NCI-H1417 treated with DMSO at 0.1 percent for 48 hours (cell line): ENCODE results near the gene C2orf72.
"Not testable (repeated sequence)": the region's sequence is repeated elsewhere in the genome, so short reads cannot be mapped to it uniquely, and the experiment has no call there.

Experiments used
- DNase-seq: peaks from one replicate; lab custom pipeline; 2025; lab: John Stamatoyannopoulos, UW

Gene C2orf72

GRCh38 chr2:231015478-231015877, 21.8 kb upstream of the C2orf72 start:
- DNase-seq = no peak

DNA sequence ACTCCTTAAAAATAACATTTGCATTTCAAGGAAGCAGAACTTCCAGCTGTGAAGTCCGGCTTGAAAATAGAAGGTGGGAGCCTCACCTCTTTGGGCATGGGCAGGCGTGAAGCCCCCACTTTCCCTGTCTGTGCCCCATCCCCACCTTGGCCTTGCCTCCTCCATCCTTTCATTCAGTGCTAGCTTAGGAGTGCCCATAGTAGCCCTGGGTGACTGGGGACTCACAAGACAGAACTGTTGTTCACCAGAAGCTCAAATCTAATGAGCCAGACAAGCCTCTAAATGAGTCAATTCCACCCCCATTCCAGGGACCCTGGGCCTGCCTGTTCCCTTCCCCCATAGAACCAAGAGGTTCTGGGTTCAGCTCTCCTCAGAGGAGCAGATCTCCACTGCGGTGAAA, 21.4 kb upstream of the C2orf72 start:
- no peak for DNase-seq

DNA sequence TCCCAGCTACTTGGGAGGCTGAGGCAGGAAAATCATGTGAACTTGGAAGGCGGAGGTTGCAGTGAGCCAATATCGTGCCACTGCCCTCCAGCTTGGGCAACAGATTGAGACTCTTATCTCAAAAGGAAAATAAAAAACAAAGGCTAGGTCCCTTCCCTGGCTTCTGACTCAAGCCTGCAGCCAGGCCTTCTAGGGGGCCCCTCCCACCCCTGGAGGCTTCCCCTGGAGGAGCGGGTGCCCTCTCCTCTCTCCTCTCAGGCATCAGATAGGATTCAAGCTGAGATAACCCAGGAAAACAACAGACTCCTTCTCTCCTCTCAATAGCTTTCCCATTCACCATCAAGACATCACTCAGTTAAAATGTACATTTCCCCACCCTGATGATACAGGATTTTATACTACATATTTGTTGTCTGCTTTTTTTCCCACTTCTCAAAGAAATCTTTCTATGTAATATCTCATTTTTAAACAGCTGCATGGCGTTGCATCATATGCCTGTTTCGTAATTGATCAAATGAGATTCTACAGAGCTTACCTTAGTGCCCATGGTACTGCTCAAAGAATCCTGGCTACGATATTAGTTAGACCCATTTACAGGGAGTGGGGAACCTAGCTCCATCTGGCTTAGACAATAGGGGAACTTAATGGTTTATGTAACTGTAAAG, 20.6 kb upstream of the C2orf72 start:
- no peak for DNase-seq

GRCh38 chr2:231017231-231017598, 20.1 kb upstream of the C2orf72 start:
- DNase-seq = no peak

DNA sequence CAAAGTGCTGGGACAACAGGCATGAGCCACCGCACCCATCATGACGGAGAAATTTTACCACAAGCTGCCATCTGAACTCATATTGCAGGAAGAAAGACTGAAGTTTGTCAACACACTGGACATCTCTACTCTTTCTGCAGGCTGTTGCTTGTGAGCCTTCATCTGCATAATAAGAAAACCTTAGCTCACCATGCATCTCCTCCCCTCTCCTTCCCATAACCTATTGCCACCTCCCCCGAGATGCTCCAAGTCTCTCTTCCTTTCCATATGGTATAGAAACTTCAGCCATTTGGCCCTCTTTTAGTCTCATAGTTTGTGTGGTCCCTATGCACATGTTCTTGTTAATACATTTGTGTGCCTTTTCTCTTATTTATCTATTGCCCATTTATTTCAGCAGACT, 19.1 kb upstream of the C2orf72 start:
- DNase-seq = no peak

DNA sequence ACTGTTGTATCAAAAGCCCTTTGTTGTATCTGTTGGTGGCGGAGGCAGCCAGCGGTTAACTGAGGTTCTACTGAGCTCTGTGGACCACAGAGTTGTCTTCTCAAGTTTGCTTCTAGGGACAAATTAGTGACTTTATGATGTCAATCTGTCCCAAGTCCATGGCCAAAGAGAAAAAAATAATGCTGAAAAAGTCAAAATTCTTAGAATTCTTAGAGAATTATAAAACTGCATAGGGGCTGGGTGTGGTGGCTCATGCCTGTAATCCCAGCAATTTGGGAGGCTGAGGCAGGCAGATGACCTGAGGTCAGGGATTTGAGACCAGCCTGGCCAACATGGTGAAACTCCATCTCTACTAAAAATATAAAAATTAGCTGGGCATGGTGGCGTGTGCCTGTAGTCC, 12.3 kb upstream of the C2orf72 start:
- DNase-seq = not testable (repeated sequence)

DNA sequence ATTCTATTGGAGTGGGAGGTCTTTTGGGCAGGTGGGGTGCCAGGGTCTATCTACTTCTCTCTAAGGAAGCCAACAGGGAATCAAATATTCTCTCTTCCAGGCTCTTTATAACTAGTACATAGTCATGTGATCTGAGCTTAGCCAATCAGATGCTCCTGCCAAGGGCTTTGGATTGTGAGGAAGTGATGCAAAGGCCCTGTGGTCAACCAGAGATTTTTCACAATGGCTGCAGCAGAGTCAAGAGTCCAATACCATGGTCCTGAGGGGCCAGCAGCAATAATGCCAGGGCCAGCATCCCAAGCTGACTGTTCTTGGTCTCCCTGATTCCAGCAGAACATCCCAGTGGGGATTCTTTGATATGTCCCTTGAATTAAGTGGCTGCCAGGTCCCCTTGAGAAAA, 8.4 kb upstream of the C2orf72 start:
- DNase-seq = no peak

DNA sequence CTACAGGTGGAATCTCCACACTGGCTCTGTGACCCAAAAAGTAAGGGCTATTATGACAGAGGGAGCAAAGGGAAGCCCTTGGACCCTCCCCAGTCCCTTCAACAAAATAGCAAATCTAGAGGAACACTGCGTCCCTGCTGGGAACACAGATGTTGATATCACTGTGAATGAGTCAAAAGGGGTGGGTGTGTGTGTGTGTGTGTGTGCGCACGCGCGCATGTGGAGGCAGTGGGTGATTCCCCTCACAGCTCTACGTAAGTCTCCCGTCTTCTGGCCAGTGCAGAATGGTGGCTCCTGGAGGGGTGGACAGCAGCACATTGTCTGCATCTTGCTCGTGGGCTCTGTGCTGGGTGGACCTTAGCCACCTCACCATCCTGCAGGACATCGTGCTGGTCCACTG, 7.8 kb upstream of the C2orf72 start:
- DNase-seq = no peak

- DNase-seq = no peak
These were observed 6.6 kb upstream of the C2orf72 start for GRCh38 chr2:231030725-231031124.

DNA sequence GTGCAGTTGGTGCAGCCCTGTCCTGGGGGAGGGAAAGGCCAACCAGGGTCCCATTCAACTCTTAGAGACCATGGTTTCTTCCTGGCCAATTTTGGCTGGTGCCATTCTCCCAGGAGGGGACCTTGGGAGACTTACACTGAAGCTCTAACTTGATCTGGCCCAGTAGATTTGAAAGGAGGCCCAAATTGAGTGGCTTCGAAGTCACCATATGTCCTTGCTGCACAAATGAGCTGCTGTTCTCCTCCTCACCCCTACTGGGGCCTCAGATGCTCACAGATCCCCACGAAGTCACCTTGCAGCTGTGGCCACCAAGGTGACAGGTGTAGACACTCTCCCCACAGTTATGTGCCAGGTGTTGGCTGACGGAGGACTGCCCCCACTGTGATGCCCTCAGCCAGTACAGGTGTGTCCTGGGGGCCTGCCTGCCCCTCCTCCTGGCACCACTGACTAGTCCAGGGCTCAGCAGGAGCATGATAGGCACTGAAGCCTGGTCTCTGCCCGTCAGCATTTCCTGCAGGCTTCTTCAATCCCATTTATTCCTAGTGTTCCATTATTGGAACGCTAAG, 4.7 kb upstream of the C2orf72 start:
- DNase-seq = no peak

- DNase-seq = no peak
These were observed 3.9 kb upstream of the C2orf72 start for GRCh38 chr2:231033147-231034132.

- no peak for DNase-seq
These were observed 2.9 kb upstream of the C2orf72 start for GRCh38 chr2:231034291-231034882.

GRCh38 chr2:231036131-231036530, 1.2 kb upstream of the C2orf72 start:
- DNase-seq = no peak

DNA sequence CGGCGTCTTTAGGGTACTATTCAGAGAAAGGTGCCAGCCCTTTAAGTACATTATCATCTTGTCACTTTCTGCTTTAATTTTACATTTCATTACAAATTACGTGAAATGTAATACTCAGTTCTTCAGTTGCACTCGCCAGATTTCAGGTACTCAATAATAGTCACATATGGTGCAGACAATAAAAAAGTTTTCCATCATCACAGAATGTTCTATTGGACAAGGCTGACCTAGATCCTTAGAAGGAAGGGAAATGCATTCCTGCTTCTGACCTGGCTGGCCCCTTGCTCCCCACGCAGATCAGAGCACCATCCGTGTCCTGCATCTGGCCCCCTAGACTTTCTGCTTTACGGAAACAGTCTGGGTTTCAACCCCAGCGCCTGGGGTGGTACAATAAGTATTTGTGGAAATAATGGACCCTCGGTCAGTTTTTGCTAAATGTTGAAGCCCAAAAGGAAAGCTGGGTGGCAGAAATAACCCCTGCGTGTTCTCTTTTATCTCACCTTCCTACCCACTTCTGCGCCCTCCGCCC, 681 bp upstream of the C2orf72 start:
- DNase-seq = no peak

GRCh38 chr2:231037731-231038482, 584 bp downstream of the C2orf72 start:
- no peak for DNase-seq

- DNase-seq = no peak
These were observed 1.4 kb downstream of the C2orf72 start for GRCh38 chr2:231038483-231039293.

GRCh38 chr2:231039294-231039664, 2.0 kb downstream of the C2orf72 start:
- no peak for DNase-seq

DNA sequence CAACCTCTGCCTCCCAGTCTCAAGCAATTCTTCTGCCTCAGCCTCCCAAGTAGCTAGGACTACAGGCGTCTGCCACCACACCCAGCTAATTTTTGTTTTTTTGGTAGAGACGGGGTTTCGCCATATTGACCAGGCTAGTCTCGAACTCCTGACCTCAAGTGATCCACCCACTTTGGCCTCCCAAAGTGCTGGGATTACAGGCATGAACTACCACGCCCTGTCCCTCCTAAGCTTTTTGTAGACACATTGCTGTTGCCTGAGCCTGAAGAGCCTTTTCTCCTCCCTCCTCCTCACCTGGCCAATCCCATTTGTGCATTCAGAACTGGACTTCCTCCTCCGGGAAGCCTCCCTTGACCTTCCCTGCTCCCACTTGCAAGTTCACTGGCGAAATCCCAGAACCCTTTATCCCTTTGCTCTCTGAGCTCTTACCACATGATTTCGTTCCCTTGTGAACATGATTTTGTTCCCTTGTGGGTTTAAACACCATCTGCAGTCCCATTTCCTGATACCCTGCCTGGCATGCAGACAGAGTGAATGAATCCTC, 2.6 kb downstream of the C2orf72 start:
- no peak for DNase-seq

DNA sequence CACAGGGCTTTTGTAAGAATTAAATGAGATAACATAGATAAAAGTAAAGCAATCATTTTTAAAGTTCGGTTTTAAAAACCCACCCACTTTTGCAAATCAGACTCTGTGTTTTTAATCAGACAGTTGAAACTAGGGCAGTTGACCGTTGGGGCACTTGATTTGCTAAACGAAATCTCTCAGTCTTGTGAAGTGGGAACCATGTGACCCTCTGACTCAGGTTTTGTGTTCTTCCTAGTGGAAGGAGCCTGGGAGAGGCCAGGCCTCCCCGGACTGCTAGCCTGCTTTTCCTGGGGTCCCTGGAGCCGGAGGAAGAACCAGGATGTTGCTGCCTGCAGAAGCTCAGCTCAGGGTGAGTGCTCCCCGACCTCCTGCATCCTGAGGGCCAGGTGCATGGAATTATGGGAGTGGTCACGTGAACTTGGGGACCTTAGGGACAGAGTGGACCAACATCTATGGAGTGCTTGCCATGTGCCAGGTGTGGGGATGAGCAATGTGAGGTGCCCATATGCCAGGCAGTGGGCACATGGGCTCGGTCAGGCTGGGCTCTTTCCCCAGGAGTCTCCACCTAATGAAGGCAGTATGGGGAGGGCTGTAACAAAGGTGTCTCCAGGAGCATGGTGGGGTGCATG, 3.9 kb downstream of the C2orf72 start:
- no peak for DNase-seq

DNA sequence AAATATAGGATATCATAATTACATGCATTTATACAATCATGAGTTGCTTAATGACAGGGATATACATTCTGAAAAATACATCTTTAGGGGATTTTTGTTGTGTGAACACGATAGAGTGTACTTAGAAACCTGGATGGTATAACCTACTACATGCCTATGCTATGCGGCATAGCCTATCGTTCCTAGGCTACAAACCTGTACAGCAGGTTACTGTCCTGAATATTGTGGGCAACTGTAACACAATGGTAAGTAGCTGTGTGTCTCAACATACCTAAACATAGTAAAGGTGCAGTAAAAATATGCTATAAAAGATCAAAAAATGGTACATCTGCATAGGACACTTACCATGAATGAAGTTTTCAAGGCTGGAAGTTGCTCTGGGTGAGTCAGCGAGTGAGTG, 6.5 kb downstream of the C2orf72 start:
- no peak for DNase-seq
